ENCODE data around the gene FAM3B.

Gene FAM3B

DNA sequence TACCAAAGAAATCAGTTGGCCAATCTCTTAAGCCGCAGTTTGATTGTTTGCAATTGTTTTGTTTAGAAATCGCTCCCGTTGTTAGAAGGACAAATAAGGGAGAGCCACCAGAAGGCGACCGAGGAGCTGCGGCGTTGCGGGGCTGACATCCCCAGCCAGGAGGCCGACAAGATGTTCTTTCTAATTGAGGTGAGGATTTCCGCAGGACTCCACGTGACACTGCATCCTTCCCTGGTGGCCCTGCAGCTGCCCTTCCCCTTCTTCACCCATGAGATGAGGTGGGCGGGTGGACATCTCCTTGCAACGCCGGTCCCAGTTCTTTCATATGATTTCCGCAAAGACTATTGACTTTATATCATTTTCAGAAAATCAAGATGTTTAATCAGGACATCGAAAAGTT lies 82.2 kb downstream of the FAM3B start:
- peaks cover 0 to 2% of the 10 kb centered on the region in 2 donors for H3K27me3 ChIP-seq (ENCODE audit: control insufficient read depth in 1 of 2, insufficient read depth in 2 of 2, low read length in 2 of 2)
- no peak overlapping the region for H3K4me3 ChIP-seq (ENCODE audit: low read length in 2 of 2)
- peaks cover 0 to 5% of the 10 kb centered on the region in 2 donors for H3K36me3 ChIP-seq (ENCODE audit: control insufficient read depth in 2 of 2, insufficient read depth in 2 of 2, low read length in 2 of 2)
- no peaks in the 10 kb centered on the region for H3K4me1 ChIP-seq (ENCODE audit: control insufficient read depth, insufficient read depth, low read length)
- H3K9ac ChIP-seq (ENCODE audit: low read length in 2 of 2): no peak overlapping the region
- no peak overlapping the region for H3K27ac ChIP-seq (ENCODE audit: low read length)
- no peaks in the 10 kb centered on the region for H3K9me3 ChIP-seq (ENCODE audit: control insufficient read depth in 2 of 2, low read length in 2 of 2)

DNA sequence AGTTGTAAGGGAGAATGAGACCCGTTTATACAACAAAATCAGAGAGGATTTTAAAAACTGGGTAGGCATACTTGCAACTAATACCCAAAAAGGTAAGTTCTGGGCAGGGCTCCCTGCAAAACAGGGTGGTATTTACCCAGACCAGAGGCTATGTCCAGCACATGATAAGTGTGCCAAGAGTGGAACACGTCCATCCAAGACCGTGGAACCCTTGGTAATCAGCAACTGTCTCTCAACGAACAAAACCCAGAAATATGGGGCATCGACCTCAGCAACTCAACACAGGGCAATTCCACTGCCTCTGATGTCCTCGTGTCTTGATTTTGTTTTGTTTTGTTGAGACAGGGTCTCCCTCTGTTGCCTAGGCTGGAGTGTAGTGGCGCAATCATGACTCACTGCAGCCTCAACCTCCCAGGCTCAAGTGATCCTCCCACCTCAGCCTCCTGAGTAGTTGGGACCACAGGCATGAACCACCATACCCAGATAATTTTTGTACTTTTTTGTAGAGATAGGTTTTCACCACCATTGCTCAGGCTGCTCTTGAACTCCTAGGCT lies 82.7 kb downstream of the FAM3B start:
- no peaks in the 10 kb centered on the region for H3K4me1 ChIP-seq (ENCODE audit: control insufficient read depth, insufficient read depth, low read length)
- H3K27me3 ChIP-seq (ENCODE audit: control insufficient read depth in 1 of 2, insufficient read depth in 2 of 2, low read length in 2 of 2): peaks cover 0 to 2% of the 10 kb centered on the region in 2 donors
- no peaks in the 10 kb centered on the region for H3K9me3 ChIP-seq (ENCODE audit: control insufficient read depth in 2 of 2, low read length in 2 of 2)
- H3K9ac ChIP-seq (ENCODE audit: low read length in 2 of 2): no peak overlapping the region
- H3K36me3 ChIP-seq (ENCODE audit: control insufficient read depth in 2 of 2, insufficient read depth in 2 of 2, low read length in 2 of 2): peaks cover 0 to 5% of the 10 kb centered on the region in 2 donors
- no peak overlapping the region for H3K4me3 ChIP-seq (ENCODE audit: low read length in 2 of 2)
- no peak overlapping the region for H3K27ac ChIP-seq (ENCODE audit: low read length)

DNA sequence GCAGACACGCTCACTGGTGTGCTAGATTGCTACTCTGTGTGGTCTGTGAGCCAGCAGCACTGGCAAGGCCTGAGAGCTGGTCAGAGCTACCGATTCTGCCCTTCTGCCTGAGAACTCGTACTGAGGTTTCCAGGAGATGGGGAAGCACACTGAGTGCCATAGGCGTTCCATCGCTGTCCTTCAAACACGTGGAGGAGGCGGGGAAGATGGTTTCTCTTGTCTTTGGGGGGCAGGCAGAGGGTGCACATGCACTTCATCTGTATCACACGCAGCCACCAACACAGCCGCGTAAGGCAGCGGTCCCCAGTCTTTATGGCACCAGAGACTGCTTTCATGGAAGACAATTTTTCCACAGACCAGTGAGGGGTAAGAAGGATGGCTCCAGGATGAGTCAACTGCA lies 85.6 kb downstream of the FAM3B start:
- Histone ChIP-seq H3K9ac (ENCODE audit: low read length in 2 of 2) (no peak overlapping the region), H3K27me3 (ENCODE audit: control insufficient read depth in 1 of 2, insufficient read depth in 2 of 2, low read length in 2 of 2) (peaks cover 0 to 2% of the 10 kb centered on the region in 2 donors), H3K36me3 (ENCODE audit: control insufficient read depth in 2 of 2, insufficient read depth in 2 of 2, low read length in 2 of 2) (peaks cover 0 to 2% of the 10 kb centered on the region in 2 donors), H3K4me3 (ENCODE audit: low read length in 2 of 2) (no peak overlapping the region), H3K4me1 (ENCODE audit: control insufficient read depth, insufficient read depth, low read length) (no peaks in the 10 kb centered on the region), H3K9me3 (ENCODE audit: control insufficient read depth in 2 of 2, low read length in 2 of 2) (no peaks in the 10 kb centered on the region), H3K27ac (ENCODE audit: low read length) (no peak overlapping the region)

DNA sequence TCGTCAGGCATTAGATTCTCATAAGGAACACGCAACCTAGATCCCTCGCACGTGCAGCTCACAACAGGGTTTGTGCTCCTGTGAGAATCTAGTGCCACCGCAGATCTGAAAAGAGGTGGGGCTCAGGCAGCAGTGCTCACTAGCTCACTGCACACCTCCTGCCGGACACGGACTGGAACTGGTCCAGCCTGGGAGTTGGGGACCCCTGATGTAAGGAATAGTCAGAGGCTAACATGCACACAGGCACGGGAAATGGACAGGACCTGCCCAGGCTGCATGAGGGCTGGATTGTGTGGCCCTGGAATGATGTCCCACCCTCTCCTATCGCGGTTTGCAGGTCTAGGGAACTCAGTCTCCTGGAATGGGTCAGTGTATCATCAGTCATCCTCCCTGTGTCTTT lies 86.2 kb downstream of the FAM3B start:
- Histone ChIP-seq H3K9me3 (ENCODE audit: control insufficient read depth in 2 of 2, low read length in 2 of 2) (no peaks in the 10 kb centered on the region), H3K4me1 (ENCODE audit: control insufficient read depth, insufficient read depth, low read length) (no peaks in the 10 kb centered on the region), H3K9ac (ENCODE audit: low read length in 2 of 2) (no peak overlapping the region), H3K27ac (ENCODE audit: low read length) (no peak overlapping the region), H3K36me3 (ENCODE audit: control insufficient read depth in 2 of 2, insufficient read depth in 2 of 2, low read length in 2 of 2) (peaks cover 0 to 2% of the 10 kb centered on the region in 2 donors), H3K27me3 (ENCODE audit: control insufficient read depth in 1 of 2, insufficient read depth in 2 of 2, low read length in 2 of 2) (peaks cover 0 to 2% of the 10 kb centered on the region in 2 donors), H3K4me3 (ENCODE audit: low read length in 2 of 2) (no peak overlapping the region)

DNA sequence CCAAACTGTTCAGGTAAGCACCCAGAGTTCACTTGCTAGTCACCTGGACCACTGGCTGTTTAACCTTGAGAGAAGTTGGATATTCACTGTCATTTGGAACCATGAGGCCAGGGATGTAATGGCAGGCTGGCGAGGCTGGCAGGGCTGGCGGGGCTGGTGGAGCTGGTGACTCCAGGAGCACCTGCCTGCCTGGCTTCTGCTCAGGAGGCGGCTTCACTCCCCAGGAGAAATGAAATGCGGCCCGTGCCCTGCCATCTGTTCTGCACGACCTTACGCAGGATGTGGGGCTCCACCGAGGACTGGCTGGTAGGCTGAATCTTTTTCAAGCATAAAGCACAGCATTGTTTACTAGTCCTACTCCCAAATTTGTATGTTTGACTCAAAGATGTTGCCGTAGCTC lies 86.7 kb downstream of the FAM3B start:
- Histone ChIP-seq H3K9me3 (ENCODE audit: control insufficient read depth in 2 of 2, low read length in 2 of 2) (no peaks in the 10 kb centered on the region), H3K27ac (ENCODE audit: low read length) (no peak overlapping the region), H3K27me3 (ENCODE audit: control insufficient read depth in 1 of 2, insufficient read depth in 2 of 2, low read length in 2 of 2) (peaks cover 0 to 2% of the 10 kb centered on the region in 2 donors), H3K4me3 (ENCODE audit: low read length in 2 of 2) (no peak overlapping the region), H3K4me1 (ENCODE audit: control insufficient read depth, insufficient read depth, low read length) (no peaks in the 10 kb centered on the region), H3K36me3 (ENCODE audit: control insufficient read depth in 2 of 2, insufficient read depth in 2 of 2, low read length in 2 of 2) (peaks cover 0 to 2% of the 10 kb centered on the region in 2 donors), H3K9ac (ENCODE audit: low read length in 2 of 2) (no peak overlapping the region)

DNA sequence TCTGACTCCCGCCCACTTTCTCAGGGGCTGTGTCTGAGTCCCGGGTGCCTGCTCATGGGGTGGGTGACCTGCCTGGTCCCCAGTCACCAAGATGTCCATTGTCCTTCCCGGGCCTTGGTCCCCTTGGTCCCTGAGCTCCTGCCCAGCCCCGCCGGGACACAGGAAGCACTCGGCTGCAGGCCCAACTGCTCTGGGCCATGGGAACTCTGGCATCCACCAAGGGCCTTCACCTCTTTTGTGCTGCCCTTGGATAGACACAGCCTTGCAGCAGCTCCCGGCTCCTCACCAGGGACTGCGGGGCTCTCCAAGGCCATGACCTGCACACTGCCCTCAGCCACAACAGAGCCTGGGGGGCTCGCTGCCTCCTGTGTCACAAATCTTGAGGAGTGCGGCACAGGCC lies 87.4 kb downstream of the FAM3B start:
- Histone ChIP-seq H3K4me1 (ENCODE audit: control insufficient read depth, insufficient read depth, low read length) (no peaks in the 10 kb centered on the region), H3K9me3 (ENCODE audit: control insufficient read depth in 2 of 2, low read length in 2 of 2) (no peaks in the 10 kb centered on the region), H3K9ac (ENCODE audit: low read length in 2 of 2) (no peak overlapping the region), H3K27me3 (ENCODE audit: control insufficient read depth in 1 of 2, insufficient read depth in 2 of 2, low read length in 2 of 2) (peaks cover 0 to 2% of the 10 kb centered on the region in 2 donors), H3K4me3 (ENCODE audit: low read length in 2 of 2) (no peak overlapping the region), H3K27ac (ENCODE audit: low read length) (no peak overlapping the region), H3K36me3 (ENCODE audit: control insufficient read depth in 2 of 2, insufficient read depth in 2 of 2, low read length in 2 of 2) (peaks cover 0 to 2% of the 10 kb centered on the region in 2 donors)

DNA sequence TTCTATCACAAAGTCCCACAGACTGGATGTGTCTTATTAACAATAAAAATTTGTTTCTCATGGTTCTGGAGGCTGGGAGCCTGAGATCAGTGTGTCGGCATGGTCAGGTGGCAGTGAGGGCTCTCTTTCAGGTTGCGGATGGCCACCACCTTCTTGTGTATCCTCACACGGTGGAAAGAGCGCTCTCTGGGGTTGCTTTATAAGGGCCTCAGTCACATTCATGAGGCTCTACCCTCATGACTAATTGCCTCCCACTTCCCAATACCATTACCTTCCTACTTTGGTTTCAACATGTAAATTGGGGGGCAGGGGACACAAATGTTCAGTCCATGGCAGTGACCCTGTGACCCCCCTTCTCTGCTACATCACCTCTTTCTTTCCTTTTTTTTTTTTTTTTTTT lies 88.7 kb downstream of the FAM3B start:
- Histone ChIP-seq H3K9me3 (ENCODE audit: control insufficient read depth in 2 of 2, low read length in 2 of 2) (no peaks in the 10 kb centered on the region), H3K27ac (ENCODE audit: low read length) (no peak overlapping the region), H3K4me1 (ENCODE audit: control insufficient read depth, insufficient read depth, low read length) (no peaks in the 10 kb centered on the region), H3K4me3 (ENCODE audit: low read length in 2 of 2) (no peak overlapping the region), H3K9ac (ENCODE audit: low read length in 2 of 2) (no peak overlapping the region), H3K27me3 (ENCODE audit: control insufficient read depth in 1 of 2, insufficient read depth in 2 of 2, low read length in 2 of 2) (no peaks in the 10 kb centered on the region), H3K36me3 (ENCODE audit: control insufficient read depth in 2 of 2, insufficient read depth in 2 of 2, low read length in 2 of 2) (peaks cover 0 to 2% of the 10 kb centered on the region in 2 donors)

DNA sequence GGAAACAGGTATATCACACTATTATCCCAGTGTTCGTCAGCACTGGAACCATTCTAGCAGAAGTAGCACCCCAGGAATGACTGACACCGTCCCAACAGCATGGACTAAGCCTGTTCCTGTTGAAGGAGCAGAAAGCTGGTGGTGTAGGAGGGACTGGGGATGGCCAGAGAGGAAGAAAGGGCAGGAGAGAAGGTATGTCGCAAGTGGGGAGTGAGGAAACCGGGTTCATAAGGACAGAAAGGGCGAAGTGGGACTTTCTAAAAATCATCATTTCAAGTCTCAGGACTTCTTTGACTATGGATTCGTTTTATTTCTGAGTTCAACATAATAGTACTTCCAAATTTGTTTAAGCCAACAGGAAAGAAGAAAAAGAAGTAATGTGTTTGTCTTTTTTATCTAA lies 89.7 kb downstream of the FAM3B start:
- Histone ChIP-seq H3K36me3 (ENCODE audit: control insufficient read depth in 2 of 2, insufficient read depth in 2 of 2, low read length in 2 of 2) (peaks cover 0 to 2% of the 10 kb centered on the region in 2 donors), H3K27me3 (ENCODE audit: control insufficient read depth in 1 of 2, insufficient read depth in 2 of 2, low read length in 2 of 2) (no peaks in the 10 kb centered on the region)

More for the DNA sequence above, 89.7 kb downstream of the FAM3B start:
- H3K9me3 ChIP-seq (ENCODE audit: control insufficient read depth in 2 of 2, low read length in 2 of 2): no peaks in the 10 kb centered on the region
- H3K9ac ChIP-seq (ENCODE audit: low read length in 2 of 2): no peak overlapping the region
- H3K4me1 ChIP-seq (ENCODE audit: control insufficient read depth, insufficient read depth, low read length): no peaks in the 10 kb centered on the region
- H3K4me3 ChIP-seq (ENCODE audit: low read length in 2 of 2): no peak overlapping the region
- H3K27ac ChIP-seq (ENCODE audit: low read length): no peak overlapping the region
